ENCODE results near the gene COCH. TPM values are rescaled to one million over a fixed set of nuclear protein-coding genes. Genes with fewer than 3 reads are reported as not detected.
A peak's percentile ranks its signal among the peaks of the same experiment; 100 is the strongest.

Gene COCH
- total RNA-seq, 4 donors from 2014 or later: 0.35 to 2.0 (median 0.53) TPM

- Histone ChIP-seq H3K27ac (no peak overlapping the region), H3K4me1 (peaks cover 0 to 7% of the 10 kb centered on the region in 2 donors), H3K36me3 (no peaks in the 10 kb centered on the region), H3K27me3 (peaks cover 28 to 53% (median 31%) of the 10 kb centered on the region in 3 donors), H3K4me3 (peak overlapping the region; percentile 52 to 75 (median 62)), H3K9me3 (no peaks in the 10 kb centered on the region)
- in situ Hi-C loops (cut with MboI; ENCODE audit: low sequenced_read_pairs in 4 of 4): no loop called here
- ATAC-seq (no peak), DNase-seq (no peak)
- TF ChIP-seq CTCF (IDR thresholded peaks at IDR 0.05 in 4 of 5, conservative IDR thresholded peaks at IDR 0.05 in 1 of 5): no peak
- no peak for TF ChIP-seq POLR2A (IDR thresholded peaks at IDR 0.05)
- intact Hi-C loops (cut with DNase I; ENCODE audit: low total_unique reads): no loop called here
Observed at GRCh38 chr14:30873308-30874119, 845 bp upstream of the COCH start.

- DNase-seq (no peak), ATAC-seq (no peak)
Observed at GRCh38 chr14:30874999-30875787, 834 bp downstream of the COCH start.

GRCh38 chr14:30875788-30876053, 1.4 kb downstream of the COCH start:
- peaks cover 28 to 53% (median 31%) of the 10 kb centered on the region in 3 donors for H3K27me3 ChIP-seq
- peaks cover 0 to 7% of the 10 kb centered on the region in 2 donors for H3K4me1 ChIP-seq
- ATAC-seq: no peak
- in situ Hi-C loops (cut with MboI; ENCODE audit: low sequenced_read_pairs in 4 of 4): no loop called here
- H3K36me3 ChIP-seq: no peaks in the 10 kb centered on the region
- peak overlapping the region in 2 of 4 donors; percentile 59 to 75 for H3K4me3 ChIP-seq
- H3K27ac ChIP-seq: no peak overlapping the region
- intact Hi-C loops (cut with DNase I; ENCODE audit: low total_unique reads): no loop called here
- DNase-seq: no peak
- TF ChIP-seq POLR2A (IDR thresholded peaks at IDR 0.05) (no peak), CTCF (IDR thresholded peaks at IDR 0.05 in 4 of 5, conservative IDR thresholded peaks at IDR 0.05 in 1 of 5) (no peak)
- H3K9me3 ChIP-seq: no peaks in the 10 kb centered on the region

More at GRCh38 chr14:30874999-30875787, 834 bp downstream of the COCH start:
- Histone ChIP-seq H3K36me3 (no peaks in the 10 kb centered on the region), H3K27me3 (peaks cover 28 to 53% (median 31%) of the 10 kb centered on the region in 3 donors), H3K4me1 (peaks cover 0 to 7% of the 10 kb centered on the region in 2 donors), H3K9me3 (no peaks in the 10 kb centered on the region), H3K4me3 (peak overlapping the region; percentile 52 to 75 (median 62)), H3K27ac (no peak overlapping the region)
- TF ChIP-seq POLR2A (IDR thresholded peaks at IDR 0.05): no peak
- no peak for TF ChIP-seq CTCF (IDR thresholded peaks at IDR 0.05 in 4 of 5, conservative IDR thresholded peaks at IDR 0.05 in 1 of 5)
- intact Hi-C loops (cut with DNase I; ENCODE audit: low total_unique reads): no loop called here
- in situ Hi-C loops (cut with MboI; ENCODE audit: low sequenced_read_pairs in 4 of 4): no loop called here

- ATAC-seq: no peak
- Histone ChIP-seq H3K27ac (no peak overlapping the region), H3K4me1 (peaks cover 0 to 7% of the 10 kb centered on the region in 2 donors), H3K4me3 (no peak overlapping the region), H3K9me3 (no peaks in the 10 kb centered on the region), H3K36me3 (no peaks in the 10 kb centered on the region), H3K27me3 (peaks cover 28 to 48% (median 29%) of the 10 kb centered on the region in 3 donors)
- TF ChIP-seq CTCF (IDR thresholded peaks at IDR 0.05 in 4 of 5, conservative IDR thresholded peaks at IDR 0.05 in 1 of 5): no peak
- intact Hi-C loops (cut with DNase I; ENCODE audit: low total_unique reads): no loop called here
- in situ Hi-C loops (cut with MboI; ENCODE audit: low sequenced_read_pairs in 4 of 4): no loop called here
- no peak for DNase-seq
Observed at GRCh38 chr14:30876692-30877091, 2.3 kb downstream of the COCH start.

All from gastrocnemius medialis (tissue), 4 donors.